Stimulated activated CD4-positive, alpha-beta T cell treated with anti-CD3 and anti-CD28 coated beads, Interleukin-4, amount 100 ng/mL, for 48 hours (primary cell): Measurements from ENCODE around the gene OMP.

Experiments
- DNase-seq, 2 donors: peaks; one replicate each; pipeline ENCODE4 v3.0.0-alpha.2; 2020; ENCODE audit warnings: low read depth in 2 of 2

OMP gene

GRCh38 chr11:77122576-77123212, 20.1 kb downstream of the OMP start:
- DNase-seq = no peak

DNA sequence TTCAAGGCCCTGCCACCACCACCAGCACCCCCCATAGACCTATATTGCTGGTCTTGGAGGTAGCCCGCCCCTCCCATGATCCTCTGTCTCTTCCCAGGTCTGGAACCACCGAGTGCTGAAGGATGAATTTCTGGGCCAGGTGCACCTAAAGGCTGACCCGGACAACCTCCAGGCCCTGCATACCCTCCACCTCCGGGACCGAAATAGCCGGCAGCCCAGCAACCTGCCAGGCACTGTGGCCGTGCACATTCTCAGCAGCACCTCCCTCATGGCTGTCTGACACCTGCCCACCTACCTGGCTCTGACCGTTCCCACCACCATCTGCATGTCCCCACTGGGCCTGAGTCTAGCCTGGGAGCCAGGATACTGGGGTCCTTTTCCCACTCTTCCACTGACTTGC, 21.0 kb downstream of the OMP start:
- no peak for DNase-seq

DNA sequence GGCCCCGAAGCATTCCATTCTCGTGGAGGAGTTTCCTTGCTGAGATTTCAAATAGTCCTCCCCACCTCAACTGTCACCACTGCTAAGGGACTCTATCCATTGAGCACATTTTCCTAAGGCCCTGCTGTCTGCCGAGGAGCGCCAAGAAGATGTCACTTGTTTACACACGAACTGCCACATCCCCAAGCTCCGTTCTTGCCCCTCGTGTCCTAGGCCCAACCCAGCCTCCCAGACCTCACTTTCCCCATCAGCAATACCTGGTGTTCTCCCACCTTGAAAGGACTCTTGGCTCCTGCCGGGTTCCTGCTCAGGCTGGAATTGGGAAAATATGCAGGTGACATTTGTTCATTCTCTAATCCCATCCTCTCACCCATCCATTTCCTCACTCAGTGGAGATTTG, 21.4 kb downstream of the OMP start:
- DNase-seq = no peak

- DNase-seq = no peak
Measured at GRCh38 chr11:77124488-77124887, 21.8 kb downstream of the OMP start.

DNA sequence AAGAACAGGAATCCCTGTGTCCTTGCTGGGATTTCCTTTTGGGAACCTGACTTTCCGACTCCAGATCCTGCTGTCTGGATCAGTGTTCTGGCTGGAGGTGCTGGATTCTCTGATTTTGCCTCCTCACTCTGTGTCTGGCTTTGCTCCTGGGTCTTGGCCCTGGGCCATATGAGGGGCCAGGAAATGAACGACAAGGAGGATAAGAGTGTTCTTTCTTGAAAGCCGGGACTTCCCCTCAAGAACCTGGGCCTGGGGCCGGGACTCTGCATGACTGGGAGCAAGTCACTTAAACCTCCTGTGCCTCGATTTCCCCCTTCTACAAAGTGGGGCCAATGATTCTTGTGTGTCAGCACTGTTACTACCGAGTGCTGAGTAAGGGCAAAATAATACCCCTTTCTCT, 22.6 kb downstream of the OMP start:
- DNase-seq = no peak

- DNase-seq = no peak
Measured at GRCh38 chr11:77125695-77126094, 23.1 kb downstream of the OMP start.

GRCh38 chr11:77126156-77126775, 23.6 kb downstream of the OMP start:
- no peak for DNase-seq

- DNase-seq = no peak
Measured at GRCh38 chr11:77126861-77127234, 24.2 kb downstream of the OMP start.

DNA sequence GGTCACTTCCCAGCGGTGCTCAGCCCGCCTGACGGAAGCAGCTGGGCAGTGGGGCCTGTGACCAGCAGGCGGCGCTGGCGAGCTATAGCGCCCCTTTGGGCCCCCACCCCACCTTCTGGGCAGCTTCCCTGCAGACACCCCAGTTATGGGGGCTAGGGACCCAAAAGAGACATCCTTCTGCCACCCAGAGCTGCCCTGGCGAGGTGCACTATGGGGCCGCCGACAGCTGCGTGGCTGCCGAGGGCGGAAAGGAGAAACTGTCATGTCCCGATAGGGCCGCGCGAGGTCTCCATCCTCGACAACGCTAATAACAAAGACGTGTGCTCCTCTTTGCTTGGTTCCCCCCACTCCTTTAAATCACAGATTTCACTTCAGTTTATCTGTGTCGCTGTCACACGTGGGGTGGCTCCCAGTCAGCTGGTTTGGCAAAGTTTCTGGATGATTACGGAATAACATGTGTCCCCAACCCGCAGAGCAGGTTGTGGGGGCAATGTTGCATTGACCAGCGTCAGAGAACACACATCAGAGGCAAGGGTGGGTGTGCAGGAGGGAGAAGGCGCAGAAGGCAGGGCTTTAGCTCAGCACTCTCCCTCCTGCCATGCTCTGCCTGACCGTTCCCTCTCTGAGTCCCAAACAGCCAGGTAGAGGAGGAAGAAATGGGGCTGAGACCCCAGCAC, 24.7 kb downstream of the OMP start:
- DNase-seq = peak; percentile 37 to 58

DNA sequence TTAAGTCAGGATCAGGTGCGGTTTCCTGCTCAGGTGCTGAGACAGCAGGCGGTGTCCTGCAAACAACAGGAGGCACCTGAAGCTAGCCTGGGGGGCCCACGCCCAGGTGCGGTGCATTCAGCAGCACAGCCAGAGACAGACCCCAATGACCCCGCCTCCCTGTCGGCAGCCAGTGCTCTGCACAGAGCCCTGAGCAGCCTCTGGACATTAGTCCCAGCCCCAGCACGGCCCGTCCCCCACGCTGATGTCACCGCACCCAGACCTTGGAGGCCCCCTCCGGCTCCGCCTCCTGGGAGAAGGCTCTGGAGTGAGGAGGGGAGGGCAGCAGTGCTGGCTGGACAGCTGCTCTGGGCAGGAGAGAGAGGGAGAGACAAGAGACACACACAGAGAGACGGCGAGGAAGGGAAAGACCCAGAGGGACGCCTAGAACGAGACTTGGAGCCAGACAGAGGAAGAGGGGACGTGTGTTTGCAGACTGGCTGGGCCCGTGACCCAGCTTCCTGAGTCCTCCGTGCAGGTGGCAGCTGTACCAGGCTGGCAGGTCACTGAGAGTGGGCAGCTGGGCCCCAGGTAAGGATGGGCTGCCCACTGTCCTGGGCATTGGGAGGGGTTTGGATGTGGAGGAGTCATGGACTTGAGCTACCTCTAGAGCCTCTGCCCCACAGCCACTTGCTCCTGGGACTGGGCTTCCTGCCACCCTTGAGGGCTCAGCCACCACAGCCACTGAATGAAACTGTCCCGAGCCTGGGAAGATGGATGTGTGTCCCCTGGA, 25.5 kb downstream of the OMP start, which contains the start of gene MYO7A:
TSS of gene MYO7A (plus strand) at position 327 of the 772 bp plus-strand sequence. CDS start 2,389 bp downstream, outside the sequence.
- DNase-seq = no peak

GRCh38 chr11:77129069-77129841, 26.6 kb downstream of the OMP start:
- no peak for DNase-seq

DNA sequence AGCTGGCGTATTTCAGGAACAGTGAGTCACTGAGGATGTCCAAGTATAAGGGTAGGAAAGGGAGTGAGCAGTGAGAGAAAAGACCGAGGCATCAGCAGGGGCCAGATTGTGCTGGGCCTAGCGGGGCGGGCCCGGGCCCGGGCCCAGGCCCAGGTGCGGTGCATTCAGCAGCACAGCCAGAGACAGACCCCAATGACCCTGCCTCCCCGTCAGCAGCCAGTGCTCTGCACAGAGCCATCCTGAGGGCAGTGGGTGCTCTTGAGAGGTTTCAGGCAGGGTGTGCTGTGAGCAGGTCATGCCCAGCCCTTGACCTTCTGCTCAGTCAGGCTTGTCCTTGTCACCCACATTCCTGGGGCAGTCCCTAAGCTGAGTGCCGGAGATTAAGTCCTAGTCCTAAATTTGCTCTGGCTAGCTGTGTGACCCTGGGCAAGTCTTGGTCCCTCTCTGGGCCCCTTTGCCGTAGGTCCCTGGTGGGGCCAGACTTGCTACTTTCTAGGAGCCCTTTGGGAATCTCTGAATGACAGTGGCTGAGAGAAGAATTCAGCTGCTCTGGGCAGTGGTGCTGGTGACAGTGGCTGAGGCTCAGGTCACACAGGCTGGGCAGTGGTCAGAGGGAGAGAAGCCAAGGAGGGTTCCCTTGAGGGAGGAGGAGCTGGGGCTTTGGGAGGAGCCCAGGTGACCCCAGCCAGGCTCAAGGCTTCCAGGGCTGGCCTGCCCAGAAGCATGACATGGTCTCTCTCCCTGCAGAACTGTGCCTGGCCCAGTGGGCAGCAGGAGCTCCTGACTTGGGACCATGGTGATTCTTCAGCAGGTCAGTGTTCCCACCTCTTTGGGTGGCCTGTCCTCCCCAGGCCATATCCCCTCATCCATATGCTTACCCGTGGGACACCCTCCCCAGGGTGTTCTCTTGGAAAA, 27.5 kb downstream of the OMP start:
- DNase-seq = no peak

GRCh38 chr11:77130763-77131513, 28.3 kb downstream of the OMP start:
- no peak for DNase-seq

DNA sequence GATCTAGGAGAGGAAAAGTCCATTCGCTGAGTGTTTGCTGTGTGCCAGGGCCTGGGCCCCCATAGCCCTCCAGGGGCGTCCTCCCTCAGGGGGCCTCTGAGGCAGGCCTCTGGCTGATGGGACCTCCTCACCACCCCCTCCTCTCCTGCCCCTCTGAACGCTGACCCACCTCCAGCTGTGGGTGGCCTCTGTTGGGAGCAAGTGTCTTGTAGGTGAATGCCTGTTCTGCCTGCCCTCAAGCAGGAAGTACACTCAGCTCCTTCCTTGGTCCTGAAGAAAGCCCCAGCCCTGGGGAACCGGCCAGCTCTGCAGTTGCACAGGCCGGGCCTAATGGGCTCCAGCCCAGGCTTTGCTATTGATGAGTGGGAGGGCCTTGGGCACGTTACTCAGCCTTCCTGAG, 28.9 kb downstream of the OMP start:
- DNase-seq = no peak

- no peak for DNase-seq
Measured at GRCh38 chr11:77135069-77135468, 32.4 kb downstream of the OMP start.

- no peak for DNase-seq
Measured at GRCh38 chr11:77136074-77136473, 33.4 kb downstream of the OMP start.

- no peak for DNase-seq
Measured at GRCh38 chr11:77136784-77137420, 34.3 kb downstream of the OMP start.

DNA sequence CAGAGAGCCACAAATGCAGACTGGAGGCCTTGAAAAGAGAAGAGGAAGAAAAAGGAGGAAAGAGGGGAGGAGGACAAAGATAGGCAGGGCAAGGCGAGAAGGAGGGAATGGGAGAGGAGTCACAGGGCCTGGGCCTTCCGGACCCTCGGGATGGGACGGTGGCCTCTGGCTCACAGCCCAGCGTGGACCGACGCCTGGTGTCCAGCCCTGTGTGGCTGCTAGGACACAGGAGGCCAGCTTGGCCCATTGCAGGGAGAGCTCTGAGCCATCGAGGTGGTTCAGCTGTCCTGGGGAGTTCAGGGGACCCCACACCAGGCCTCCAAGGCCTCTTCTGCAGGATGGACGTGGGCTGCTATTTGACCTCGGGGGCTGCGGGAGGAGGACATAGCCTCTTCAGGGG, 34.8 kb downstream of the OMP start:
- no peak for DNase-seq

GRCh38 chr11:77138106-77138649, 35.5 kb downstream of the OMP start:
- no peak for DNase-seq
